HCT116 (cell line): ENCODE measurements around the gene ABCC8. TPM values are rescaled to one million over a fixed set of nuclear protein-coding genes. Genes with fewer than 3 reads are reported as not detected.

Experiments used
- ATAC-seq: fragments of 200-7000 bp; cut with Tn5 transposase; 2 replicates; pipeline ENCODE4 v1.9.1; 2020; ENCODE audit warnings: mild to moderate bottlenecking, moderate library complexity
- BruUV-seq: library from RNA; stranded (reverse); fragments of 400-500 nt; replicated peaks from 2 replicates; lab custom pipeline; 2021; lab: Mats Ljungman, UMichigan
- CTCF ChIA-PET: fragments of 300-600 bp; sonication (Branson Sonifier 250); formaldehyde crosslinking; loops from one replicate; lab custom pipeline; 2021; ENCODE audit warnings: antibody characterized with exemption; lab: Charles Lee
- POLR2A ChIA-PET: fragments of 300-600, 350-600 bp; sonication (Branson Sonifier 250); formaldehyde crosslinking; loops from one replicate; lab custom pipeline; 2021; ENCODE audit warnings: antibody characterized with exemption; lab: Charles Lee
- RAD21 ChIA-PET, 2 experiments: fragments of 300-600 bp; sonication (Branson Sonifier 250); formaldehyde crosslinking; loops; one replicate each; lab custom pipeline; 2023; ENCODE audit warnings: low total read pairs in 2 of 2; ENCODE audit not compliant: uncharacterized antibody in 2 of 2, unreplicated experiment in 2 of 2, low non-redundant PET in 1 of 2; lab: Charles Lee
- DNase-seq: peaks from one replicate; pipeline ENCODE4 v3.0.0-alpha.2; 2010; ENCODE audit warnings: low read depth, low spot score
- H2AFZ ChIP-seq: fragments of 200-600 bp; shearing (Covaris generic), sonication (generic); 2 replicates; pipeline ENCODE4 v1.6.1; 2017; ENCODE audit warnings: low read depth, mixed run types, mixed read lengths, antibody characterized with exemption, low read length; ENCODE audit not compliant: poor library complexity, severe bottlenecking
- H3K27ac ChIP-seq: 2 replicates; pipeline ENCODE4 v1.5.1; 2012; ENCODE audit warnings: low read depth, low read length
- H3K27me3 ChIP-seq: fragments of 200-600 bp; sonication (generic); 2 replicates; pipeline ENCODE4 v1.6.1; 2016; ENCODE audit warnings: mixed run types, low read length, mixed read lengths; ENCODE audit not compliant: insufficient read depth
- H3K36me3 ChIP-seq, 2 experiments: fragments of 200-500 bp in 1 of 2; fragments of 200-600 bp in 1 of 2; sonication (Bioruptor generic) in 1 of 2; sonication (generic) in 1 of 2; 2 replicates each; pipeline versions ENCODE4 v1.5.1 to v1.6.1; 2014 to 2016; ENCODE audit warnings: low read length in 2 of 2, inconsistent platforms in 1 of 2, mixed read lengths in 1 of 2, mixed run types in 1 of 2; ENCODE audit not compliant: insufficient read depth in 2 of 2, control insufficient read depth in 1 of 2
- H3K4me1 ChIP-seq, 2 experiments: fragments of 200-600 bp in 1 of 2; sonication (generic) in 1 of 2; 2 replicates each; pipeline versions ENCODE4 v1.5.1 to v1.6.1; 2012 to 2017; ENCODE audit warnings: low read length in 2 of 2, inconsistent platforms in 1 of 2, mild to moderate bottlenecking in 1 of 2, mixed read lengths in 1 of 2, mixed run types in 1 of 2, moderate library complexity in 1 of 2; ENCODE audit not compliant: insufficient read depth in 2 of 2, control insufficient read depth in 1 of 2
- H3K4me2 ChIP-seq: fragments of 200-600 bp; sonication (generic); 2 replicates; pipeline ENCODE4 v1.6.1; 2017; ENCODE audit warnings: mixed run types, low read length, mixed read lengths
- H3K4me3 ChIP-seq, 2 experiments: fragments of 200-600 bp in 1 of 2; sonication (generic) in 1 of 2; replicated peaks in 1 of 2; 2 replicates each; pipeline ENCODE4 v1.5.1; 2011 to 2016; ENCODE audit warnings: low read length in 2 of 2, control low read depth in 1 of 2, low read depth in 1 of 2, mild to moderate bottlenecking in 1 of 2, mixed read lengths in 1 of 2, mixed run types in 1 of 2
- H3K79me2 ChIP-seq: fragments of 200-600 bp; sonication (generic); 2 replicates; pipeline ENCODE4 v1.6.1; 2017; ENCODE audit warnings: mild to moderate bottlenecking, mixed run types, low read length, moderate library complexity, mixed read lengths; ENCODE audit not compliant: insufficient read depth
- H3K9ac ChIP-seq: fragments of 200-600 bp; sonication (generic); 2 replicates; pipeline ENCODE4 v1.6.1; 2016; ENCODE audit warnings: low read length, mixed read lengths
- H3K9me2 ChIP-seq: fragments of 200-600 bp; sonication (generic), shearing (Covaris generic); 2 replicates; pipeline ENCODE4 v1.6.1; 2017; ENCODE audit warnings: mixed run types, mild to moderate bottlenecking, moderate library complexity; ENCODE audit not compliant: insufficient read depth
- H3K9me3 ChIP-seq, 2 experiments: fragments of 200-500 bp in 1 of 2; fragments of 200-600 bp in 1 of 2; sonication (Bioruptor generic) in 1 of 2; sonication (generic) in 1 of 2; 2 replicates each; pipeline ENCODE4 v1.6.1; 2014 to 2017; ENCODE audit warnings: low read length in 2 of 2, mixed read lengths in 2 of 2, inconsistent platforms in 1 of 2, low read depth in 1 of 2, mild to moderate bottlenecking in 1 of 2, mixed run types in 1 of 2, moderate library complexity in 1 of 2; ENCODE audit not compliant: control insufficient read depth in 1 of 2, insufficient read depth in 1 of 2
- H4K20me1 ChIP-seq: fragments of 200-600 bp; sonication (generic), shearing (Covaris generic); 2 replicates; pipeline ENCODE4 v1.6.1; 2017; ENCODE audit warnings: mixed run types, mild to moderate bottlenecking, moderate library complexity; ENCODE audit not compliant: insufficient read depth
- CBX3 ChIP-seq: IDR thresholded peaks from 2 replicates; pipeline ENCODE4 v1.6.1; 2012; ENCODE audit warnings: low read depth
- EGR1 ChIP-seq: IDR thresholded peaks from 2 replicates; pipeline ENCODE4 v1.6.1; 2012; ENCODE audit warnings: low read depth
- ELF1 ChIP-seq: IDR thresholded peaks from 2 replicates; pipeline ENCODE4 v1.6.1; 2012; ENCODE audit warnings: low read depth, borderline replicate concordance
- EZH2 ChIP-seq: fragments of 200-600 bp; sonication (generic); IDR thresholded peaks from 2 replicates; pipeline ENCODE4 v1.6.1; 2017; ENCODE audit warnings: antibody characterized with exemption, mixed run types
- FOSL1 ChIP-seq: IDR thresholded peaks from 2 replicates; pipeline ENCODE4 v1.6.1; 2012; ENCODE audit warnings: low read depth
- JUND ChIP-seq: IDR thresholded peaks from 2 replicates; pipeline ENCODE4 v1.6.1; 2012
- SRF ChIP-seq: IDR thresholded peaks from 2 replicates; pipeline ENCODE4 v1.6.1; 2012; ENCODE audit warnings: low read depth
- TCF7L2 ChIP-seq: IDR thresholded peaks from 2 replicates; pipeline ENCODE4 v1.7.0; 2011; ENCODE audit warnings: borderline replicate concordance, inconsistent platforms; ENCODE audit not compliant: insufficient read depth, insufficient read length; ENCODE audit errors: extremely low read depth
- ZNF274 ChIP-seq: fragments of 200-500 bp; sonication (Bioruptor generic); IDR thresholded peaks from 2 replicates; pipeline ENCODE4 v1.6.1; 2014; ENCODE audit warnings: mild to moderate bottlenecking, low read depth, low read length, inconsistent platforms
- intact Hi-C: fragments of 100-400 bp; cut with micrococcal nuclease; formaldehyde crosslinking; loops from 2 replicates; pipeline ENCODE4 v1.10.0; 2022
- total RNA-seq: library from RNA; stranded (reverse); gene quantifications from one replicate; pipeline ENCODE4 v1.2.1, GENCODE V29; 2021; ENCODE audit not compliant: unreplicated experiment
- TF ChIP-seq, protein P1 (sequence below), 3 experiments: fragments of 200-600 bp in 1 of 3; sonication (generic) in 1 of 3; IDR thresholded peaks in 2 of 3; conservative IDR thresholded peaks in 1 of 3; 2 replicates each; pipeline ENCODE4 v1.5.1; 2012 to 2017; ENCODE audit warnings: low read depth in 2 of 3, low read length in 2 of 3, antibody characterized with exemption in 1 of 3, borderline replicate concordance in 1 of 3, control low read depth in 1 of 3, mild to moderate bottlenecking in 1 of 3, mixed read lengths in 1 of 3, mixed run types in 1 of 3, moderate library complexity in 1 of 3; ENCODE audit not compliant: insufficient read depth in 1 of 3
- TF ChIP-seq, protein P2 (sequence below): IDR thresholded peaks from 2 replicates; pipeline ENCODE4 v1.6.1; 2011; ENCODE audit warnings: mild to moderate bottlenecking, low read length, moderate library complexity; ENCODE audit not compliant: insufficient replicate concordance; ENCODE audit errors: extremely low read depth

ABCC8 gene
- total RNA-seq, 1 experiment from 2014 or later = 0.39 TPM

DNA sequence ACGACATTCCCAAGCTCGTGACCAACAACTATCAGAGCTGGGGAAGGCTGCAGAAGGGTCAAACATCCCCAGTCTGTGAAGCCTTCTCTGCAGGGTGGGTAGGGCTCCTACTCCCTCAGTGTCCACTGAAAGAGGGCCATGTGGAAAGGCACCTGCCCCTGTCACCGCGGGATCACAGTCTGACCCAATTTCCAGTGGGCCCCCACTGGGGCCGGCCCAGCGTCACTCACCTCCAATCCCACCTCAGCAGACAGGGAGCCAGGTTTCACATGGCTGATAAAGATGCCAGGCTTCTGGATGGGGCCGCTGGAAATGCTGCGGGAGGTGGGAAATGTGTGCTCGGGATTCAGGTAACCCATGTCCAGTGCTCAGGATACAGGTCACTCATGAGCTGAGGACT, 47.6 kb upstream of the ABCC8 start:
- Histone ChIP-seq H3K9me3 (no peaks in the 10 kb centered on the region), H3K27ac (no peak overlapping the region), H3K9me2 (no peaks in the 10 kb centered on the region), H3K36me3 (0 out of 4 replicates have a peak, but pooled peaks cover 0 to 3% of the 10 kb centered on the region in 2 experiments), H3K9ac (no peak overlapping the region), H3K4me3 (no peak overlapping the region), H3K79me2 (no peaks in the 10 kb centered on the region), H2AFZ (no peak overlapping the region), H3K27me3 (no peaks in the 10 kb centered on the region), H4K20me1 (no peaks in the 10 kb centered on the region), H3K4me2 (no peak overlapping the region), H3K4me1 (no peaks in the 10 kb centered on the region)
- no peak for TF ChIP-seq EZH2
- TF ChIP-seq EGR1 = no peak
- no peak for TF ChIP-seq CBX3
- no peak for TF ChIP-seq TCF7L2
- no peak for TF ChIP-seq SRF
- TF ChIP-seq FOSL1 = no peak
- TF ChIP-seq, protein P1, sequence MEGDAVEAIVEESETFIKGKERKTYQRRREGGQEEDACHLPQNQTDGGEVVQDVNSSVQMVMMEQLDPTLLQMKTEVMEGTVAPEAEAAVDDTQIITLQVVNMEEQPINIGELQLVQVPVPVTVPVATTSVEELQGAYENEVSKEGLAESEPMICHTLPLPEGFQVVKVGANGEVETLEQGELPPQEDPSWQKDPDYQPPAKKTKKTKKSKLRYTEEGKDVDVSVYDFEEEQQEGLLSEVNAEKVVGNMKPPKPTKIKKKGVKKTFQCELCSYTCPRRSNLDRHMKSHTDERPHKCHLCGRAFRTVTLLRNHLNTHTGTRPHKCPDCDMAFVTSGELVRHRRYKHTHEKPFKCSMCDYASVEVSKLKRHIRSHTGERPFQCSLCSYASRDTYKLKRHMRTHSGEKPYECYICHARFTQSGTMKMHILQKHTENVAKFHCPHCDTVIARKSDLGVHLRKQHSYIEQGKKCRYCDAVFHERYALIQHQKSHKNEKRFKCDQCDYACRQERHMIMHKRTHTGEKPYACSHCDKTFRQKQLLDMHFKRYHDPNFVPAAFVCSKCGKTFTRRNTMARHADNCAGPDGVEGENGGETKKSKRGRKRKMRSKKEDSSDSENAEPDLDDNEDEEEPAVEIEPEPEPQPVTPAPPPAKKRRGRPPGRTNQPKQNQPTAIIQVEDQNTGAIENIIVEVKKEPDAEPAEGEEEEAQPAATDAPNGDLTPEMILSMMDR (IDR thresholded peaks at IDR 0.05 in 2 of 3, conservative IDR thresholded peaks at IDR 0.05 in 1 of 3; ENCODE audit: borderline replicate concordance in 1 of 3, insufficient read depth in 1 of 3, low read depth in 2 of 3, low read length in 2 of 3) = no peak
- TF ChIP-seq ELF1 = no peak
- no peak for TF ChIP-seq ZNF274
- DNase-seq (no peak), ATAC-seq (no peak)
- POLR2A ChIA-PET = no interaction called here
- RAD21 ChIA-PET = no interaction called here
- BruUV-seq = no TSS peak
- intact Hi-C loops = no loop called here
- CTCF ChIA-PET = no interaction called here

DNA sequence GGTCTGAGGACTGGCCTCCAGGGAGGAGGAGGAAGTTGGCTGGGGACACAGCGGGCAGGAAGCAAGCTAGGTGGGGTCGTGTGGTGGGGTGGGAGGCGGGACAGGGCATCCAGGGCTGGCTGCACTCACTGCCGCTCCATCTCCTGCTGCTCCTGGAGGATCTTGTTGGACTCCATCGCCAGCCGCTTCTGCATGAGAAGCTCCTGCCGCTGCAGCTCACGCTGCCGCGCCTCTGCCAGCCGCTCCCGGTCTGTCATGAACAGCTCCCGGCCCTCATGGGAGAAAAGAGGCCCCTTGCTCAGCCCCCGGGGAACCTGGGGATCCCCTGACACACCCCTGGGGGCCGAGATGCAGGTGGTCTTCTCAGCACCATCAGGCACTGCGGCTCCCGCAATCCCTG, 46.0 kb upstream of the ABCC8 start:
- BruUV-seq = no TSS peak
- no peaks in the 10 kb centered on the region for H4K20me1 ChIP-seq
- no peaks in the 10 kb centered on the region for H3K9me2 ChIP-seq
- H3K4me1 ChIP-seq = no peaks in the 10 kb centered on the region
- H3K36me3 ChIP-seq = 0 out of 4 replicates have a peak, but pooled peaks cover 0 to 3% of the 10 kb centered on the region in 2 experiments
- no peak overlapping the region for H3K4me3 ChIP-seq
- no peak overlapping the region for H3K27ac ChIP-seq
- TF ChIP-seq JUND = no peak
- no peak for TF ChIP-seq CBX3
- TF ChIP-seq, protein P2, sequence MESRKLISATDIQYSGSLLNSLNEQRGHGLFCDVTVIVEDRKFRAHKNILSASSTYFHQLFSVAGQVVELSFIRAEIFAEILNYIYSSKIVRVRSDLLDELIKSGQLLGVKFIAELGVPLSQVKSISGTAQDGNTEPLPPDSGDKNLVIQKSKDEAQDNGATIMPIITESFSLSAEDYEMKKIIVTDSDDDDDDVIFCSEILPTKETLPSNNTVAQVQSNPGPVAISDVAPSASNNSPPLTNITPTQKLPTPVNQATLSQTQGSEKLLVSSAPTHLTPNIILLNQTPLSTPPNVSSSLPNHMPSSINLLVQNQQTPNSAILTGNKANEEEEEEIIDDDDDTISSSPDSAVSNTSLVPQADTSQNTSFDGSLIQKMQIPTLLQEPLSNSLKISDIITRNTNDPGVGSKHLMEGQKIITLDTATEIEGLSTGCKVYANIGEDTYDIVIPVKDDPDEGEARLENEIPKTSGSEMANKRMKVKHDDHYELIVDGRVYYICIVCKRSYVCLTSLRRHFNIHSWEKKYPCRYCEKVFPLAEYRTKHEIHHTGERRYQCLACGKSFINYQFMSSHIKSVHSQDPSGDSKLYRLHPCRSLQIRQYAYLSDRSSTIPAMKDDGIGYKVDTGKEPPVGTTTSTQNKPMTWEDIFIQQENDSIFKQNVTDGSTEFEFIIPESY = no peak
- RAD21 ChIA-PET = no interaction called here
- POLR2A ChIA-PET = no interaction called here
- H3K27me3 ChIP-seq = no peaks in the 10 kb centered on the region
- CTCF ChIA-PET = no interaction called here
- no peak overlapping the region for H3K4me2 ChIP-seq
- no peaks in the 10 kb centered on the region for H3K9me3 ChIP-seq
- H3K9ac ChIP-seq = no peak overlapping the region
- ATAC-seq (no peak), DNase-seq (no peak)
- intact Hi-C loops = no loop called here
- H3K79me2 ChIP-seq = no peaks in the 10 kb centered on the region
- H2AFZ ChIP-seq = no peak overlapping the region
